GM18951 (cell line): ENCODE results near the gene PSMD11.

ENCODE experiments used
- POLR2A ChIP-seq: IDR thresholded peaks from 4 replicates; pipeline ENCODE4 v1.6.1; 2011; ENCODE audit warnings: mild to moderate bottlenecking; ENCODE audit not compliant: insufficient read length, insufficient read depth; ENCODE audit errors: extremely low read depth
- in situ Hi-C: fragments of 300-500 bp; cut with MboI; formaldehyde crosslinking; loops from one replicate; pipeline ENCODE4 v1.12.0; 2022; ENCODE audit warnings: low sequenced_read_pairs, mixed read lengths, inconsistent platforms; ENCODE audit not compliant: unreplicated experiment

The PSMD11 gene

GRCh38 chr17:32451879-32452278, 7.6 kb downstream of the PSMD11 start:
- TF ChIP-seq POLR2A: no peak
- in situ Hi-C loops: loop anchor here (10.0 kb wide), 1 partner anchor 303 kb away; no protein-coding TSS in a partner anchor

GRCh38 chr17:32452281-32452680, 8.0 kb downstream of the PSMD11 start:
- TF ChIP-seq POLR2A: no peak
- in situ Hi-C loops: loop anchor here (10.0 kb wide), 1 partner anchor 303 kb away; no protein-coding TSS in a partner anchor

- in situ Hi-C loops: loop anchor here (10.0 kb wide), 1 partner anchor 301 kb away; no protein-coding TSS in a partner anchor
- no peak for TF ChIP-seq POLR2A
These were observed 9.1 kb downstream of the PSMD11 start for GRCh38 chr17:32453370-32453769.

- TF ChIP-seq POLR2A: no peak
- in situ Hi-C loops: loop anchor here (10.0 kb wide), 1 partner anchor 296 kb away; no protein-coding TSS in a partner anchor
These were observed 14.1 kb downstream of the PSMD11 start for GRCh38 chr17:32458371-32458770.

- TF ChIP-seq POLR2A: no peak
- in situ Hi-C loops: no loop called here
These were observed 15.7 kb downstream of the PSMD11 start for GRCh38 chr17:32460054-32460453.

GRCh38 chr17:32461498-32461852, 17.2 kb downstream of the PSMD11 start:
- no peak for TF ChIP-seq POLR2A
- in situ Hi-C loops: no loop called here

GRCh38 chr17:32461853-32462617, 17.7 kb downstream of the PSMD11 start:
- in situ Hi-C loops: no loop called here
- no peak for TF ChIP-seq POLR2A

GRCh38 chr17:32463304-32463703, 19.0 kb downstream of the PSMD11 start:
- in situ Hi-C loops: no loop called here
- no peak for TF ChIP-seq POLR2A

- TF ChIP-seq POLR2A: no peak
- in situ Hi-C loops: no loop called here
These were observed 20.1 kb downstream of the PSMD11 start for GRCh38 chr17:32464374-32464773.

- no peak for TF ChIP-seq POLR2A
- in situ Hi-C loops: no loop called here
These were observed 23.6 kb downstream of the PSMD11 start for GRCh38 chr17:32467949-32468348.

- in situ Hi-C loops: no loop called here
- no peak for TF ChIP-seq POLR2A
These were observed 26.3 kb downstream of the PSMD11 start for GRCh38 chr17:32470405-32471167.

GRCh38 chr17:32471652-32472051, 27.3 kb downstream of the PSMD11 start:
- no peak for TF ChIP-seq POLR2A
- in situ Hi-C loops: no loop called here

- in situ Hi-C loops: loop anchor here (5.0 kb wide), 1 partner anchor 132 kb away; no protein-coding TSS in a partner anchor
- no peak for TF ChIP-seq POLR2A
These were observed 30.9 kb downstream of the PSMD11 start for GRCh38 chr17:32475258-32475657.
